K562 (cell line): ENCODE data around the gene VPS37D. TPM values are rescaled to one million over a fixed set of nuclear protein-coding genes. Genes with fewer than 3 reads are reported as not detected.
"Not testable (repeated sequence)": the region's sequence is repeated elsewhere in the genome, so short reads cannot be mapped to it uniquely, and the experiment has no call there.

Experiments
- ATAC-seq: fragments of 200-7000 bp; cut with Tn5 transposase; 3 replicates; pipeline ENCODE4 v1.9.1; 2020; ENCODE audit warnings: moderate library complexity
- BruUV-seq: library from RNA; stranded (reverse); fragments of 400-500 nt; replicated peaks from 2 replicates; lab custom pipeline; 2021; lab: Mats Ljungman, UMichigan
- CTCF ChIA-PET: fragments of 300-600 bp; formaldehyde crosslinking; extraction: SDS; loops from one replicate; lab custom pipeline; 2021; ENCODE audit warnings: low intra/inter-chr PET ratio; lab: Yijun Ruan, JAX
- POLR2A ChIA-PET: fragments of 300-600, 350-650 bp; sonication (Branson Sonifier 250); formaldehyde crosslinking; extraction: SDS; loops from one replicate; lab custom pipeline; 2021; ENCODE audit warnings: antibody characterized with exemption, inconsistent platforms; lab: Yijun Ruan, JAX
- DNase-seq, 4 experiments: peaks; one replicate each; pipeline versions ENCODE4 v3.0.0 to v3.0.0-alpha.2; 2011 to 2018; ENCODE audit warnings: low spot score in 3 of 4, mixed read lengths in 3 of 4; ENCODE audit errors: extremely low read depth in 1 of 4
- FAIRE-seq: peaks from 2 replicates; lab custom pipeline; 2011; peaks lifted over from hg19 to GRCh38; lab: Jason Lieb, UNC
- H2AFZ ChIP-seq: 2 replicates; pipeline ENCODE4 v1.6.0; 2011; ENCODE audit warnings: low read depth, low read length, control low read depth, inconsistent platforms
- H3K27ac ChIP-seq: fragments of 200-600 bp; 3 replicates; pipeline ENCODE4 v1.8.0; 2011; ENCODE audit warnings: low read depth, mild to moderate bottlenecking, control low read depth, inconsistent platforms, low read length, moderate library complexity, mixed read lengths; ENCODE audit errors: extremely low read depth
- H3K27me3 ChIP-seq, 2 experiments: fragments of 300-600 bp in 1 of 2; 2 replicates in 1 of 2; 3 replicates in 1 of 2; pipeline versions ENCODE4 v1.6.0 to v1.8.0; 2011; ENCODE audit warnings: inconsistent platforms in 2 of 2, low read length in 2 of 2, mild to moderate bottlenecking in 1 of 2, mixed read lengths in 1 of 2, moderate library complexity in 1 of 2; ENCODE audit not compliant: control insufficient read depth in 2 of 2, insufficient read depth in 2 of 2
- H3K36me3 ChIP-seq: fragments of 300-600 bp; 3 replicates; pipeline ENCODE4 v1.8.0; 2011; ENCODE audit warnings: mild to moderate bottlenecking, low read length, inconsistent platforms; ENCODE audit not compliant: control insufficient read depth, insufficient read depth
- H3K4me1 ChIP-seq, 2 experiments: fragments of 200-600 bp in 1 of 2; replicated peaks in 1 of 2; 2 replicates in 1 of 2; 3 replicates in 1 of 2; pipeline versions ENCODE4 v1.5.1 to v1.8.0; 2011; ENCODE audit warnings: inconsistent platforms in 2 of 2, low read length in 2 of 2, mild to moderate bottlenecking in 1 of 2, mixed read lengths in 1 of 2, moderate library complexity in 1 of 2; ENCODE audit not compliant: control insufficient read depth in 2 of 2, insufficient read depth in 2 of 2
- H3K4me2 ChIP-seq: 2 replicates; pipeline ENCODE4 v1.6.1; 2011; ENCODE audit warnings: low read length, control low read depth, inconsistent platforms, mixed read lengths; ENCODE audit not compliant: insufficient read depth
- H3K4me3 ChIP-seq: fragments of 200-600 bp; sonication (generic), shearing (Covaris generic); 2 replicates; pipeline ENCODE4 v1.5.1; 2016; ENCODE audit warnings: control low read depth, inconsistent platforms
- H3K79me2 ChIP-seq: fragments of 200-600 bp; 3 replicates; pipeline ENCODE4 v1.8.0; 2011; ENCODE audit warnings: low read length, inconsistent platforms; ENCODE audit not compliant: control insufficient read depth, insufficient read depth
- H3K9ac ChIP-seq, 2 experiments: 2 replicates each; pipeline versions ENCODE4 v1.6.0 to v1.6.1; 2011; ENCODE audit warnings: low read depth in 2 of 2, low read length in 2 of 2, control low read depth in 1 of 2, inconsistent platforms in 1 of 2, mild to moderate bottlenecking in 1 of 2, mixed read lengths in 1 of 2; ENCODE audit not compliant: insufficient read depth in 1 of 2
- H3K9me1 ChIP-seq: one replicate; pipeline ENCODE4 v1.6.0; 2011; ENCODE audit warnings: inconsistent platforms, mild to moderate bottlenecking, low read length, moderate library complexity; ENCODE audit not compliant: control insufficient read depth, insufficient read depth
- H3K9me3 ChIP-seq: replicated peaks from 2 replicates; pipeline ENCODE4 v1.5.1; 2011; ENCODE audit warnings: low read depth, low read length, inconsistent platforms; ENCODE audit not compliant: control insufficient read depth, insufficient read depth
- H4K20me1 ChIP-seq: replicated peaks from 2 replicates; pipeline ENCODE4 v1.6.1; 2011; ENCODE audit warnings: low read length, inconsistent platforms, mixed read lengths; ENCODE audit not compliant: control insufficient read depth, insufficient read depth
- CBX3 ChIP-seq, 2 experiments: IDR thresholded peaks; 1 replicate in 1 of 2; 2 replicates in 1 of 2; pipeline ENCODE4 v1.6.1; 2012; ENCODE audit warnings: inconsistent platforms in 2 of 2, low read length in 2 of 2, borderline replicate concordance in 1 of 2, control low read depth in 1 of 2
- FOXK2 ChIP-seq, 2 experiments: fragments of 450-650 bp; IDR thresholded peaks in 1 of 2; conservative IDR thresholded peaks in 1 of 2; 2 replicates each; pipeline ENCODE4 v1.6.1; 2016; ENCODE audit warnings: low read depth in 2 of 2, mild to moderate bottlenecking in 1 of 2
- NFIC ChIP-seq: fragments of 450-650 bp; IDR thresholded peaks from 2 replicates; pipeline ENCODE4 v1.6.1; 2017; ENCODE audit warnings: mild to moderate bottlenecking, inconsistent platforms
- whole genome bisulfite sequencing: fragments of 100-300 bp; shearing (Covaris generic); methylation state at CpG from one replicate; pipeline ENCODE4 v1.1.6; 2016; ENCODE audit warnings: low coverage, mixed read lengths; ENCODE audit not compliant: insufficient coverage; ENCODE audit errors: missing lambda C conversion rate; 5-methylcytosine and 5-hydroxymethylcytosine counted together
- in situ Hi-C: fragments of 300-500 bp; cut with MboI; formaldehyde crosslinking; loops from 4 replicates; pipeline ENCODE4 v1.15.0; 2018; ENCODE audit warnings: inconsistent platforms, mixed read lengths
- intact Hi-C: fragments of 100-400 bp; cut with micrococcal nuclease; formaldehyde crosslinking; loops from 2 replicates; pipeline ENCODE4 v1.14.2; 2022
- polyA plus RNA-seq, 8 experiments: library from polyadenylated mRNA; depleted of rRNA in 4 of 8; stranded (reverse) in 5 of 8; unstranded in 3 of 8; fragments of >200 nt; fragmentation: Nextera tagmentation in 2 of 8; fragmentation: Illumina TruSeq in 1 of 8; extraction: Ambion mirVana in 2 of 8; extraction: Trizol in 1 of 8; gene quantifications; 2 replicates each; pipeline versions ENCODE4 v1.2.1 to v1.2.3, GENCODE V29; 2011 to 2014; ENCODE audit warnings: inconsistent platforms in 1 of 8, missing spikeins in 1 of 8
- total RNA-seq, 7 experiments: library from RNA; depleted of rRNA in 6 of 7; stranded (reverse); fragments of >200 nt in 6 of 7; fragmentation: Illumina TruSeq in 2 of 7; extraction: Trizol in 2 of 7; gene quantifications; 2 replicates each; pipeline versions ENCODE4 v1.2.1 to v1.2.3, GENCODE V29; 2011 to 2021; ENCODE audit warnings: low replicate concordance in 1 of 7
- TF ChIP-seq, protein P1 (sequence below): fragments of 450-650 bp; IDR thresholded peaks from 2 replicates; pipeline ENCODE4 v1.6.1; 2016; ENCODE audit warnings: low read depth

Gene VPS37D
- total and polyA plus RNA-seq, 9 of the 15 experiments (the other 6 are each of a cell fraction or from before 2014, with no cell fraction given): 0.25 to 2.3 (median 1.0) TPM; not detected in 3

DNA sequence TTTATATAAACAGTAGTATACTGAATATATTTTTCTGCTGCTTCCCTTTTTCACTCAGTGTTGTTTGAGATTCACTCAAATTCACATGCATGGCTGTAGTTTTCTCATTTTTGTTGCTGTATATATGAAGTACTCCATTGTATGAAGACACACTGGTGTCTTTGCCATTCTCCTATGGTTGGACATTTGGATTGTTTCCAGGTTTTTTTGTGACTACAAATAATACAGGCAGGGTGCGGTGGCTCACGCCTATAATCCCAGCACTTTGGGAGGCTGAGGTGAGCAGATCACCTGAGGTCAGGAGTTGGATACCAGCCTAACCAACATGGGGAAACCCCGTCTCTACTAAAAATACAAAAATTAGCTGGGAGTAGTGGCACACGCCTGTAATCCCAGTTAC is 7.0 kb upstream of the VPS37D start:
- H3K9me1 ChIP-seq, DNase-seq, H2AFZ ChIP-seq, ATAC-seq, FAIRE-seq, H3K4me2 ChIP-seq, H3K9ac ChIP-seq, H3K79me2 ChIP-seq, POLR2A ChIA-PET, in situ Hi-C loops, BruUV-seq, H3K9me3 ChIP-seq, H3K4me3 ChIP-seq, intact Hi-C loops, H4K20me1 ChIP-seq, H3K36me3 ChIP-seq, H3K27ac ChIP-seq, H3K27me3 ChIP-seq, CTCF ChIA-PET: not testable (repeated sequence)
- H3K4me1 ChIP-seq: peaks cover 8 to 10% of the 10 kb centered on the region in 2 experiments; a peak in 4 of 5 replicates
- peak; percentile 36; the same call in 1 of the 2 replicates for TF ChIP-seq NFIC
- 13% methylated on average over 4 of the region's 4 CpGs for WGBS

DNA sequence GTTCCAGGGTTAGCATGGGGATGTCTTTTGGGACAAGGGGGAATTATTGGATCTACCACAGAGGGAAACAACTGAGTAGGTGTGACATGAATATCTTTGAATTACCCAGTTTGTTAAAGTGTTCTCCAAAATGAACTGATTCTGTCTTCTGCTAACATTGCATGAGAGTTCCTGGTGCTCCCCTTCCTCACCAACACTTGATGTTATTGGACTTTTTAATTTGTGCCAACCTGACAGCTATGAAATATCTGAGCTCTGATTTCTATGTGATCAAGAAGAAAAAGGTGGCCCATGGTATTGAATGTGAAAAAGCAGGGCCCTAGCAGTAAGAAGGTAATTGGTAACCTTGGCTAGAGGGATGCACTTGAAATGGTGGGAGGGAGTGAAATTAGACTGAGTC is 4.6 kb upstream of the VPS37D start:
- ATAC-seq: no peak
- no peak for TF ChIP-seq FOXK2 (conservative IDR thresholded peaks at IDR 0.05 in 1 of 2, IDR thresholded peaks at IDR 0.05 in 1 of 2; ENCODE audit: low read depth in 2 of 2)
- peak in 1 of 2 experiments; percentile 80; a peak in 1 of 3 replicates for TF ChIP-seq CBX3 (IDR thresholded peaks at IDR 0.05; ENCODE audit: borderline replicate concordance in 1 of 2, low read length in 2 of 2)
- TF ChIP-seq, protein P1, sequence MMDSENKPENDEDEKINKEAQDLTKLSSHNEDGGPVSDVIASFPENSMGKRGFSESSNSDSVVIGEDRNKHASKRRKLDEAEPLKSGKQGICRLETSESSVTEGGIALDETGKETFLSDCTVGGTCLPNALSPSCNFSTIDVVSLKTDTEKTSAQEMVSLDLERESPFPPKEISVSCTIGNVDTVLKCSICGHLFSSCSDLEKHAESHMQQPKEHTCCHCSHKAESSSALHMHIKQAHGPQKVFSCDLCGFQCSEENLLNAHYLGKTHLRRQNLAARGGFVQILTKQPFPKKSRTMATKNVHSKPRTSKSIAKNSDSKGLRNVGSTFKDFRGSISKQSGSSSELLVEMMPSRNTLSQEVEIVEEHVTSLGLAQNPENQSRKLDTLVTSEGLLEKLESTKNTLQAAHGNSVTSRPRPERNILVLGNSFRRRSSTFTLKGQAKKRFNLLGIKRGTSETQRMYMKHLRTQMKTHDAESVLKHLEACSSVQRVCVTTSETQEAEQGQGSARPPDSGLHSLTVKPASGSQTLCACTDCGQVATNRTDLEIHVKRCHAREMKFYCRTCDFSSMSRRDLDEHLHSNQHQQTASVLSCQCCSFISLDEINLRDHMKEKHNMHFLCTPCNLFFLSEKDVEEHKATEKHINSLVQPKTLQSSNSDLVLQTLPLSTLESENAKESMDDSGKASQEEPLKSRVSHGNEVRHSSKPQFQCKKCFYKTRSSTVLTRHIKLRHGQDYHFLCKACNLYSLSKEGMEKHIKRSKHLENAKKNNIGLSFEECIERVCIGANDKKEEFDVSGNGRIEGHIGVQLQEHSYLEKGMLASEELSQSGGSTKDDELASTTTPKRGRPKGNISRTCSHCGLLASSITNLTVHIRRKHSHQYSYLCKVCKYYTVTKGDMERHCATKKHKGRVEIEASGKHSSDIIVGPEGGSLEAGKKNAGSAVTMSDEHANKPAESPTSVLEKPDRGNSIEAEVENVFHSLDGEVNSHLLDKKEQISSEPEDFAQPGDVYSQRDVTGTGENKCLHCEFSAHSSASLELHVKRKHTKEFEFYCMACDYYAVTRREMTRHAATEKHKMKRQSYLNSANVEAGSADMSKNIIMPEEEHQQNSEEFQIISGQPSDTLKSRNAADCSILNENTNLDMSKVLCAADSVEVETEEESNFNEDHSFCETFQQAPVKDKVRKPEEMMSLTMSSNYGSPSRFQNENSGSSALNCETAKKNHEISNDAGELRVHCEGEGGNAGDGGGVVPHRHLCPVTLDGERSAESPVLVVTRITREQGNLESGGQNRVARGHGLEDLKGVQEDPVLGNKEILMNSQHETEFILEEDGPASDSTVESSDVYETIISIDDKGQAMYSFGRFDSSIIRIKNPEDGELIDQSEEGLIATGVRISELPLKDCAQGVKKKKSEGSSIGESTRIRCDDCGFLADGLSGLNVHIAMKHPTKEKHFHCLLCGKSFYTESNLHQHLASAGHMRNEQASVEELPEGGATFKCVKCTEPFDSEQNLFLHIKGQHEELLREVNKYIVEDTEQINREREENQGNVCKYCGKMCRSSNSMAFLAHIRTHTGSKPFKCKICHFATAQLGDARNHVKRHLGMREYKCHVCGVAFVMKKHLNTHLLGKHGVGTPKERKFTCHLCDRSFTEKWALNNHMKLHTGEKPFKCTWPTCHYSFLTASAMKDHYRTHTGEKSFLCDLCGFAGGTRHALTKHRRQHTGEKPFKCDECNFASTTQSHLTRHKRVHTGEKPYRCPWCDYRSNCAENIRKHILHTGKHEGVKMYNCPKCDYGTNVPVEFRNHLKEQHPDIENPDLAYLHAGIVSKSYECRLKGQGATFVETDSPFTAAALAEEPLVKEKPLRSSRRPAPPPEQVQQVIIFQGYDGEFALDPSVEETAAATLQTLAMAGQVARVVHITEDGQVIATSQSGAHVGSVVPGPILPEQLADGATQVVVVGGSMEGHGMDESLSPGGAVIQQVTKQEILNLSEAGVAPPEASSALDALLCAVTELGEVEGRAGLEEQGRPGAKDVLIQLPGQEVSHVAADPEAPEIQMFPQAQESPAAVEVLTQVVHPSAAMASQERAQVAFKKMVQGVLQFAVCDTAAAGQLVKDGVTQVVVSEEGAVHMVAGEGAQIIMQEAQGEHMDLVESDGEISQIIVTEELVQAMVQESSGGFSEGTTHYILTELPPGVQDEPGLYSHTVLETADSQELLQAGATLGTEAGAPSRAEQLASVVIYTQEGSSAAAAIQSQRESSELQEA: no peak

More for the DNA sequence above, 4.6 kb upstream of the VPS37D start:
- intact Hi-C loops (no loop called here), in situ Hi-C loops (no loop called here)
- Histone ChIP-seq H2AFZ (no peak overlapping the region), H4K20me1 (no peaks in the 10 kb centered on the region), H3K9me3 (peaks cover 7% of the 10 kb centered on the region), H3K4me1 (peaks cover 9 to 24% of the 10 kb centered on the region in 2 experiments; a peak in 4 of 5 replicates), H3K36me3 (no peaks in the 10 kb centered on the region), H3K4me2 (no peak overlapping the region), H3K9ac (no peak overlapping the region), H3K27ac (no peak overlapping the region), H3K27me3 (peaks cover 5 to 6% of the 10 kb centered on the region in 2 experiments; a peak in 3 of 5 replicates), H3K9me1 (no peaks in the 10 kb centered on the region), H3K4me3 (no peak overlapping the region), H3K79me2 (no peaks in the 10 kb centered on the region)
- ChIA-PET CTCF (interaction anchor here (1.0 kb wide), 1 partner anchor 39 kb away, joined by 7 read pairs; no protein-coding TSS in a partner anchor), POLR2A (interaction anchor here (0.6 kb wide), 1 partner anchor 38 kb away, joined by 3 read pairs; no protein-coding TSS in a partner anchor)
- FAIRE-seq (no peak), DNase-seq (no peak)
- BruUV-seq: no TSS peak
